GM21528 (cell line): Measurements from ENCODE around the gene HES3.

Source experiments
- ATAC-seq: cut with Tn5 transposase; IDR thresholded peaks from one replicate; pipeline ENCODE4 v1.9.1; 2021; ENCODE audit warnings: mild to moderate bottlenecking, moderate library complexity; ENCODE audit not compliant: unreplicated experiment, low FRiP score

Gene HES3

GRCh38 chr1:6275826-6276782 is 32.1 kb downstream of the HES3 start:
- no peak for ATAC-seq

GRCh38 chr1:6276811-6277555 is 33.0 kb downstream of the HES3 start:
- no peak for ATAC-seq

- no peak for ATAC-seq
Observed at GRCh38 chr1:6278263-6278662, 34.3 kb downstream of the HES3 start.

- ATAC-seq, result no peak
Observed at GRCh38 chr1:6279066-6279465, 35.1 kb downstream of the HES3 start.

GRCh38 chr1:6279613-6280383 is 35.8 kb downstream of the HES3 start:
- ATAC-seq, result no peak

GRCh38 chr1:6280761-6281451 is 36.9 kb downstream of the HES3 start:
- ATAC-seq, result no peak

GRCh38 chr1:6281511-6282402 is 37.8 kb downstream of the HES3 start:
- no peak for ATAC-seq

- ATAC-seq, result no peak
Observed at GRCh38 chr1:6282577-6283270, 38.7 kb downstream of the HES3 start.

GRCh38 chr1:6285336-6285735 is 41.4 kb downstream of the HES3 start:
- no peak for ATAC-seq

- no peak for ATAC-seq
Observed at GRCh38 chr1:6286266-6286665, 42.3 kb downstream of the HES3 start.

- ATAC-seq, result no peak
Observed at GRCh38 chr1:6287029-6287428, 43.0 kb downstream of the HES3 start.

- ATAC-seq, result no peak
Observed at GRCh38 chr1:6287431-6287886, 43.5 kb downstream of the HES3 start.

GRCh38 chr1:6288026-6288425 is 44.0 kb downstream of the HES3 start:
- no peak for ATAC-seq

GRCh38 chr1:6288665-6289064 is 44.7 kb downstream of the HES3 start:
- ATAC-seq, result no peak

- ATAC-seq, result no peak
Observed at GRCh38 chr1:6292102-6292501, 48.1 kb downstream of the HES3 start.

- no peak for ATAC-seq
Observed at GRCh38 chr1:6294080-6294889, 50.3 kb downstream of the HES3 start.

GRCh38 chr1:6294890-6295556 is 51.0 kb downstream of the HES3 start:
- ATAC-seq, result no peak
